HL-60 (cell line): ENCODE results near the gene LDAH.

ENCODE experiments used
- DNase-seq, 2 experiments: peaks; one replicate each; pipeline ENCODE4 v3.0.0-alpha.2; 2010 to 2020; ENCODE audit warnings: low read depth in 1 of 2, low spot score in 1 of 2
- H3K27ac ChIP-seq: fragments of 250-450 bp; sonication (Bioruptor Pico); replicated peaks from 2 replicates; pipeline ENCODE4 v1.5.1; 2020; ENCODE audit warnings: mild to moderate bottlenecking, moderate library complexity
- H3K27me3 ChIP-seq: fragments of 250-450 bp; sonication (Bioruptor Pico); 2 replicates; pipeline ENCODE4 v1.5.1; 2021; ENCODE audit warnings: mild to moderate bottlenecking, moderate library complexity; ENCODE audit not compliant: insufficient read depth, poor library complexity, severe bottlenecking
- H3K4me3 ChIP-seq: replicated peaks from 2 replicates; pipeline ENCODE4 v1.5.1; 2011; ENCODE audit warnings: mild to moderate bottlenecking, control low read depth, low read length; ENCODE audit not compliant: insufficient read depth
- GABPA ChIP-seq: IDR thresholded peaks from 2 replicates; pipeline ENCODE4 v1.6.1; 2012; ENCODE audit warnings: low read depth
- POLR2AphosphoS5 ChIP-seq: IDR thresholded peaks from 2 replicates; pipeline ENCODE4 v1.6.1; 2012; ENCODE audit warnings: low read depth
- SPI1 ChIP-seq: IDR thresholded peaks from 2 replicates; pipeline ENCODE4 v1.6.1; 2012; ENCODE audit warnings: low read depth, mild to moderate bottlenecking, borderline replicate concordance
- TF ChIP-seq, protein P1 (sequence below): IDR thresholded peaks from 2 replicates; pipeline ENCODE4 v1.6.1; 2012; ENCODE audit warnings: low read depth; ENCODE audit not compliant: insufficient replicate concordance
- TF ChIP-seq, protein P2 (sequence below): IDR thresholded peaks from one replicate; pipeline ENCODE4 v1.5.1; 2011; ENCODE audit warnings: low read length, control low read depth, inconsistent platforms; ENCODE audit not compliant: insufficient read depth

LDAH gene

DNA sequence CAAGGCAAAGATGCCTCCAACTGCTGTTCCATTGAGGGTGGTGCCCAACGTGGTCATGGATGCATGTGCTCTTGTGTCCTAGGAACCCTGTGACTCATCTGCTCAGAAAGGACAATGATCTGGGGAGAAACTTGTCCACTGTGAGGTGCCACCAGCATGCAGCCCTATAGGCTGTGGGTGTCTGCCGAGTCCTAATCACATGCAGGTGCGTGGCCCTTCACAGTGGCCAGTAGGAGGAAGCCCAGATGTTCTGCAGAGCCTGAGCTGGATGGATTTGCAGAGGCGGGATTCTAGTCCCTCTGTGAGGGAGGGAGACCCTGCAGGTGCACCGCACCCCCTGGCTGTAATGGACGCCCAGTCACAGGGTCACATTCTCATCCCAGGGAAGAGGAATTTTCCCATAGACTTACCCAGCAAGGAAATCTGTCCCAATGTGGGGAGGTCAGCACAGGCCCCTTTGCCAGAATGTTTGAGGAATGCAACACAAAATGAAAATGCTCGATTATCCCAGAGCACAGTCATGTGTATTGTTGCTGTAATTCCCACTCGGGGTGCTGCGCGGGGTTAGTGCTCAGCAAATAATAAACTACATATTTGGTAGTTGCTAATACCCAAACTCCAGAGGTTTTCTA, 142.0 kb downstream of the LDAH start:
- TF ChIP-seq, protein P1, sequence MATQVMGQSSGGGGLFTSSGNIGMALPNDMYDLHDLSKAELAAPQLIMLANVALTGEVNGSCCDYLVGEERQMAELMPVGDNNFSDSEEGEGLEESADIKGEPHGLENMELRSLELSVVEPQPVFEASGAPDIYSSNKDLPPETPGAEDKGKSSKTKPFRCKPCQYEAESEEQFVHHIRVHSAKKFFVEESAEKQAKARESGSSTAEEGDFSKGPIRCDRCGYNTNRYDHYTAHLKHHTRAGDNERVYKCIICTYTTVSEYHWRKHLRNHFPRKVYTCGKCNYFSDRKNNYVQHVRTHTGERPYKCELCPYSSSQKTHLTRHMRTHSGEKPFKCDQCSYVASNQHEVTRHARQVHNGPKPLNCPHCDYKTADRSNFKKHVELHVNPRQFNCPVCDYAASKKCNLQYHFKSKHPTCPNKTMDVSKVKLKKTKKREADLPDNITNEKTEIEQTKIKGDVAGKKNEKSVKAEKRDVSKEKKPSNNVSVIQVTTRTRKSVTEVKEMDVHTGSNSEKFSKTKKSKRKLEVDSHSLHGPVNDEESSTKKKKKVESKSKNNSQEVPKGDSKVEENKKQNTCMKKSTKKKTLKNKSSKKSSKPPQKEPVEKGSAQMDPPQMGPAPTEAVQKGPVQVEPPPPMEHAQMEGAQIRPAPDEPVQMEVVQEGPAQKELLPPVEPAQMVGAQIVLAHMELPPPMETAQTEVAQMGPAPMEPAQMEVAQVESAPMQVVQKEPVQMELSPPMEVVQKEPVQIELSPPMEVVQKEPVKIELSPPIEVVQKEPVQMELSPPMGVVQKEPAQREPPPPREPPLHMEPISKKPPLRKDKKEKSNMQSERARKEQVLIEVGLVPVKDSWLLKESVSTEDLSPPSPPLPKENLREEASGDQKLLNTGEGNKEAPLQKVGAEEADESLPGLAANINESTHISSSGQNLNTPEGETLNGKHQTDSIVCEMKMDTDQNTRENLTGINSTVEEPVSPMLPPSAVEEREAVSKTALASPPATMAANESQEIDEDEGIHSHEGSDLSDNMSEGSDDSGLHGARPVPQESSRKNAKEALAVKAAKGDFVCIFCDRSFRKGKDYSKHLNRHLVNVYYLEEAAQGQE, result no peak
- no peak for TF ChIP-seq POLR2AphosphoS5
- no peak for TF ChIP-seq SPI1
- TF ChIP-seq, protein P2, sequence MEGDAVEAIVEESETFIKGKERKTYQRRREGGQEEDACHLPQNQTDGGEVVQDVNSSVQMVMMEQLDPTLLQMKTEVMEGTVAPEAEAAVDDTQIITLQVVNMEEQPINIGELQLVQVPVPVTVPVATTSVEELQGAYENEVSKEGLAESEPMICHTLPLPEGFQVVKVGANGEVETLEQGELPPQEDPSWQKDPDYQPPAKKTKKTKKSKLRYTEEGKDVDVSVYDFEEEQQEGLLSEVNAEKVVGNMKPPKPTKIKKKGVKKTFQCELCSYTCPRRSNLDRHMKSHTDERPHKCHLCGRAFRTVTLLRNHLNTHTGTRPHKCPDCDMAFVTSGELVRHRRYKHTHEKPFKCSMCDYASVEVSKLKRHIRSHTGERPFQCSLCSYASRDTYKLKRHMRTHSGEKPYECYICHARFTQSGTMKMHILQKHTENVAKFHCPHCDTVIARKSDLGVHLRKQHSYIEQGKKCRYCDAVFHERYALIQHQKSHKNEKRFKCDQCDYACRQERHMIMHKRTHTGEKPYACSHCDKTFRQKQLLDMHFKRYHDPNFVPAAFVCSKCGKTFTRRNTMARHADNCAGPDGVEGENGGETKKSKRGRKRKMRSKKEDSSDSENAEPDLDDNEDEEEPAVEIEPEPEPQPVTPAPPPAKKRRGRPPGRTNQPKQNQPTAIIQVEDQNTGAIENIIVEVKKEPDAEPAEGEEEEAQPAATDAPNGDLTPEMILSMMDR, result no peak
- no peak for TF ChIP-seq GABPA
- Histone ChIP-seq H3K27me3 (no peaks in the 10 kb centered on the region), H3K4me3 (no peak overlapping the region), H3K27ac (no peak overlapping the region)
- no peak for DNase-seq

DNA sequence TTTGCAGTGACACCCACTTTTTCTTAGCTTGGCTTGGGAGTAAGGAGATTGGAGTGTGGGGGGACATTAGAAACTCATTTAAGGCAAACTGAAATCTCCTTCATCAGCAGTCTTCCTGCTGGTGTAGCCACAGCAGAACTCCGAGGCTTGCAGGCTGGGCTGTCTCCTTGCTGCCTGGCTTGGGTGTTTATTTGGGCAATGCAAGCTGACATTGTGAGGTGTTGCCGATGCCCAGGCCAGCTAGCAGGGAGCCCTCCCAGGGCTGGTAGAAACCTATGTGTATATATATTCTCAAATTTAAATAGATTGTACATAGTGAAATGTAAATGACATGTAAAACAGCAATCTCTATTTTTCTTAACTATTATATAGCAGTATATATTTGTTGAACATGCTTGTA, 144.1 kb downstream of the LDAH start:
- no peak overlapping the region for H3K27ac ChIP-seq
- H3K27me3 ChIP-seq, result no peaks in the 10 kb centered on the region
- DNase-seq, result no peak
- TF ChIP-seq, protein P2, result no peak
- no peak for TF ChIP-seq GABPA
- TF ChIP-seq, protein P1, result no peak
- TF ChIP-seq POLR2AphosphoS5, result no peak
- no peak for TF ChIP-seq SPI1
- H3K4me3 ChIP-seq, result no peak overlapping the region

DNA sequence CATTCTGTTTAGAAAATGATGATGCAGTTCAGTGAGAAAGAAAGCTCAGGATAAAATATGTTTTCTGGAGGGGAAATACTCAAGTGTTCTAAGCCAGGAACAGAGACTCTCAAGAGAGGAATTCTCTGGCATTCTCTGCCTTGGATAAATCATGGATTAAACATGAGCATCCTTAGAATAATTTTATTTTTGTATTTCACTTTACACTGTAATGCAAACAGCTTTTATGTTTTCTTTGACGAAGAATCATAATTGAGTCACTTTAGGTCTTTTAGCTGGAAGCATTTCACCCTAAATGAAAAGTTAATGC, 144.9 kb downstream of the LDAH start:
- no peak overlapping the region for H3K27ac ChIP-seq
- no peak for DNase-seq
- TF ChIP-seq SPI1, result no peak
- TF ChIP-seq POLR2AphosphoS5, result no peak
- TF ChIP-seq, protein P2, result no peak
- TF ChIP-seq, protein P1, result no peak

More for the DNA sequence above, 144.9 kb downstream of the LDAH start:
- Histone ChIP-seq H3K27me3 (no peaks in the 10 kb centered on the region), H3K4me3 (no peak overlapping the region)
